ENCODE data around the gene VPS50.

VPS50 gene

GRCh38 chr7:93409324-93409723 is 177.2 kb downstream of the VPS50 start:
- H3K4me3 ChIP-seq (ENCODE audit: severe bottlenecking), result no peak overlapping the region
- no peaks in the 10 kb centered on the region for H3K4me1 ChIP-seq (ENCODE audit: insufficient read depth, poor library complexity, severe bottlenecking)
- ATAC-seq (ENCODE audit: low read depth), result no peak
- TF ChIP-seq, protein P1, sequence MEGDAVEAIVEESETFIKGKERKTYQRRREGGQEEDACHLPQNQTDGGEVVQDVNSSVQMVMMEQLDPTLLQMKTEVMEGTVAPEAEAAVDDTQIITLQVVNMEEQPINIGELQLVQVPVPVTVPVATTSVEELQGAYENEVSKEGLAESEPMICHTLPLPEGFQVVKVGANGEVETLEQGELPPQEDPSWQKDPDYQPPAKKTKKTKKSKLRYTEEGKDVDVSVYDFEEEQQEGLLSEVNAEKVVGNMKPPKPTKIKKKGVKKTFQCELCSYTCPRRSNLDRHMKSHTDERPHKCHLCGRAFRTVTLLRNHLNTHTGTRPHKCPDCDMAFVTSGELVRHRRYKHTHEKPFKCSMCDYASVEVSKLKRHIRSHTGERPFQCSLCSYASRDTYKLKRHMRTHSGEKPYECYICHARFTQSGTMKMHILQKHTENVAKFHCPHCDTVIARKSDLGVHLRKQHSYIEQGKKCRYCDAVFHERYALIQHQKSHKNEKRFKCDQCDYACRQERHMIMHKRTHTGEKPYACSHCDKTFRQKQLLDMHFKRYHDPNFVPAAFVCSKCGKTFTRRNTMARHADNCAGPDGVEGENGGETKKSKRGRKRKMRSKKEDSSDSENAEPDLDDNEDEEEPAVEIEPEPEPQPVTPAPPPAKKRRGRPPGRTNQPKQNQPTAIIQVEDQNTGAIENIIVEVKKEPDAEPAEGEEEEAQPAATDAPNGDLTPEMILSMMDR (IDR thresholded peaks at IDR 0.05; ENCODE audit: poor library complexity, severe bottlenecking), result no peak
- DNase-seq (ENCODE audit: low spot score), result no peak
- no peak overlapping the region for H3K27ac ChIP-seq (ENCODE audit: poor library complexity, severe bottlenecking)
- H3K9me3 ChIP-seq (ENCODE audit: severe bottlenecking), result no peaks in the 10 kb centered on the region
- H3K27me3 ChIP-seq (ENCODE audit: insufficient read depth, poor library complexity, severe bottlenecking), result no peaks in the 10 kb centered on the region
- no peaks in the 10 kb centered on the region for H3K36me3 ChIP-seq (ENCODE audit: low read depth)

Data from RWPE2 (cell line).